Left ventricle myocardium inferior (tissue), 1 donor: ENCODE measurements around the gene KPNA1. TPM values are rescaled to one million over a fixed set of nuclear protein-coding genes. Genes with fewer than 3 reads are reported as not detected.
"Not testable (repeated sequence)": the region's sequence is repeated elsewhere in the genome, so short reads cannot be mapped to it uniquely, and the experiment has no call there.

Experiments used
- DNase-seq: peaks from one replicate; pipeline ENCODE4 v3.0.0-alpha.2; 2020
- H3K27ac ChIP-seq: fragments of 200-600 bp; replicated peaks from 2 replicates; pipeline ENCODE4 v1.8.0; 2021
- H3K27me3 ChIP-seq: fragments of 200-600 bp; 2 replicates; pipeline ENCODE4 v1.8.0; 2021; ENCODE audit warnings: low read depth
- H3K36me3 ChIP-seq: fragments of 200-600 bp; 2 replicates; pipeline ENCODE4 v1.8.0; 2021
- H3K4me1 ChIP-seq: fragments of 200-600 bp; 2 replicates; pipeline ENCODE4 v1.8.0; 2021
- H3K4me3 ChIP-seq: fragments of 200-600 bp; 2 replicates; pipeline ENCODE4 v1.8.0; 2021; ENCODE audit warnings: mild to moderate bottlenecking, moderate library complexity
- H3K9me3 ChIP-seq: fragments of 200-600 bp; replicated peaks from 2 replicates; pipeline ENCODE4 v1.8.0; 2021
- CTCF ChIP-seq: fragments of 200-600 bp; IDR thresholded peaks from 2 replicates; pipeline ENCODE4 v1.8.0; 2021; ENCODE audit warnings: antibody characterized with exemption, mild to moderate bottlenecking, borderline replicate concordance
- intact Hi-C: fragments of 100-400 bp; cut with micrococcal nuclease; formaldehyde crosslinking; loops from one replicate; pipeline ENCODE4 v1.11.0; 2022
- total RNA-seq: library from RNA; stranded (reverse); fragmentation: NEBNext Ultra II Directional; extraction: Animal tissue kit (Norgen Biotek cat#: 25700); gene quantifications from one replicate; pipeline ENCODE4 v1.2.1, GENCODE V29; 2021
- donor health status: DM: no; HTN: yes; CAD: no; lungs with severe emphysema.

Gene KPNA1
- total RNA-seq, 1 donor from 2014 or later = 64.9 TPM

- Histone ChIP-seq H3K27me3 (no peaks in the 10 kb centered on the region), H3K36me3 (no peaks in the 10 kb centered on the region), H3K27ac (peak overlapping the region; percentile 98), H3K4me1 (peaks cover 58% of the 10 kb centered on the region), H3K4me3 (peak overlapping the region; percentile 95), H3K9me3 (peaks cover 8% of the 10 kb centered on the region)
- no peak for TF ChIP-seq CTCF
- intact Hi-C loops = no loop called here
- DNase-seq = no peak
Measured at GRCh38 chr3:122513386-122514122, 1.2 kb downstream of the KPNA1 start.

- Histone ChIP-seq H3K4me3 (no peak overlapping the region), H3K4me1 (peaks cover 64% of the 10 kb centered on the region), H3K36me3 (no peaks in the 10 kb centered on the region), H3K27ac (no peak overlapping the region), H3K27me3 (no peaks in the 10 kb centered on the region), H3K9me3 (peaks cover 8% of the 10 kb centered on the region)
- TF ChIP-seq CTCF = no peak
- intact Hi-C loops = no loop called here
- no peak for DNase-seq
Measured at GRCh38 chr3:122512284-122512683, 2.5 kb downstream of the KPNA1 start.

DNA sequence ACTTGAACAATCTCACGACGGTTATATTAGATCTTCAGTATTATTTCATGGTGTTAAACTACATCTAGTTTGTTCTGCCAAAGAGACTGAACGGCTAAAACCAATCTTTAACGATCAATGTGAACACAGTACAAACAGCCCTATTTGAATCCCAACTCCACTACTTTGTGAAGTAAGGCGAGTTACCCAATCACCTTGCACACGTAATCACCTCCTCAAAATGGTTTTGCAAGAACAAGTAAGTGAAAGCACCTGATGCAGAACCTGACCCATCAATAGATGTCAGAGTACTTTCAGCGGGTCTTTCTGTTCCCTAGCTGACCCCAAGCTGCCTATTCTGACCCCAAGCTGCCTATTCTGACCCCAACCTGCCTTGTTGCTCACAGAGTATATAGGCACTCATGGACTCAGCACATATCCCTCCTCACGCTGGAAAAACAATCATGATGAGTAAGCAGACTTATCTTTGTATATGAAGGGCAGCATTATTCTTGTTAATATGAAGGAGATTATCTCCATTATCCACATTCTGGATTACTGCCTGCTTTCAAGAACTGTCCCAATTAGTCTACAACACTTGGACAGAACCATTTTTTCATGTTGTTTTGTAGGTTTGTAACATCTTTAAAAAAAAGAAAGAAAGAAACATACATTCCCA, 3.7 kb downstream of the KPNA1 start:
- Histone ChIP-seq H3K4me1 (peaks cover 72% of the 10 kb centered on the region), H3K9me3 (peaks cover 8% of the 10 kb centered on the region), H3K27ac (no peak overlapping the region), H3K36me3 (no peaks in the 10 kb centered on the region), H3K27me3 (no peaks in the 10 kb centered on the region), H3K4me3 (no peak overlapping the region)
- intact Hi-C loops = no loop called here
- no peak for TF ChIP-seq CTCF
- DNase-seq = no peak

GRCh38 chr3:122508944-122509343, 5.8 kb downstream of the KPNA1 start:
- not testable (repeated sequence) for H3K36me3 ChIP-seq, H3K9me3 ChIP-seq, H3K27ac ChIP-seq, H3K4me3 ChIP-seq, H3K27me3 ChIP-seq, DNase-seq
- H3K4me1 ChIP-seq = peaks cover 78% of the 10 kb centered on the region
- intact Hi-C loops = loop anchor here (10.0 kb wide), 1 partner anchor 114 kb away; no protein-coding TSS in a partner anchor

DNA sequence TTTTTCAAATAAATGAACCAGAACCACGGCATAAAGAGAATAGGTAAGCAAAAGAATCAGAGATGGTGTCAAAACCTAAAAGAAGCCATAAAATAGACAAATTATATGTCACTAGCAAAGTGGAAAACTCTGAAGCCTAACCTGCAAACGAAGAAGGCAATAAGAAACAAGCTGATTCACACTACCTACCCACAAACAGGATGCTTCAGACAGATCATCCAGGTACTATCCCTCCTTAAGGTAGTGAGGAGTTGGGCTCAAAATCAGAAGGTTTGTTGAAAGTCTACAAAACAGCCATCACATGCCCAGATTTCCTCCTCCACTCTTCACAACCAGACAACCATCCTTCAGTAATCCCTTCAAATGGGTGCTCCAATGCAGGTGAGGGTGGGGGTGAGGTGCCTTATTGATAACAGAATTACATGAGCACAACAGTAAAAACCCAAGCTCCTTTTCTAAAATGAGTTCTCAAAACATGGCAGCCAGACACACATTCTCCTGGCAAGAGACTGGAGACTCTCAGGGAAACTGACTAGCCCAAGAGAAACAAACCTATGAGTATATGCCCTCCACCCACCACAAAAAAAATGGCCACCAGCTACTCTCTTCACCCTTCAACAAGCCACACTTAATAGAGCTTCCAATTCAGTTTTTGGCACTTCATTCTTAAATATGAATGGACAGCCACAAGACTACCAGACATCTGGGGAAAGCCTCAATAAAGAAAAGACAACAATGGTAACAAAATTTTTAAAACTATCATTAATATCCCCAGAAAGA, 6.4 kb downstream of the KPNA1 start:
- DNase-seq = no peak
- TF ChIP-seq CTCF = no peak
- Histone ChIP-seq H3K36me3 (no peaks in the 10 kb centered on the region), H3K27ac (no peak overlapping the region), H3K4me1 (peaks cover 76% of the 10 kb centered on the region), H3K4me3 (no peak overlapping the region), H3K9me3 (peaks cover 8% of the 10 kb centered on the region), H3K27me3 (no peaks in the 10 kb centered on the region)
- intact Hi-C loops = loop anchor here (10.0 kb wide), 1 partner anchor 114 kb away; no protein-coding TSS in a partner anchor
